C4-2B (cell line): ENCODE data around the gene GPR150.

Source experiments
- ZFX ChIP-seq: fragments of 450-650 bp; IDR thresholded peaks from 2 replicates; pipeline ENCODE4 v1.6.1; 2017
- TF ChIP-seq, protein P1 (sequence below): fragments of 450-650 bp; conservative IDR thresholded peaks from 2 replicates; pipeline ENCODE4 v1.5.1; 2017; ENCODE audit warnings: mild to moderate bottlenecking

DNA sequence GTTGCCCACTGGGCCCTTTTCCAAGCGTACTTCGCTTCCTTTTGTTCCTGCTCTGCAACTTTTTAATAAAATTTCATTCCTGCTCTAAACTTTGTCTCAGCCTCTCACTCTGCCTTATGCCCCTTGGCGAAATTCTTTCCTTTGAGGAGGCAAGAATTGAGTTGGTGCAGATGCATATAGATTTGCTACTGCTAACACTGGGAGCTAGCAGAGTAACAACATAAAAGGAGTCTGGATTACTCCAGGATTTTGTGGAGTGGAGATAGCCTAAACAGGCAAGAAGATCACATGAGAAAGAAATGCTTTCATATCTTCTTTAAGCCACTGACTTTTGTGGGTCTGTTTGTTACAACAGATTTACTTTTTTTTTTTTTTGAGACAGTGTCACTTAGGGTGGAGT lies 13.8 kb downstream of the GPR150 start:
- TF ChIP-seq, protein P1, sequence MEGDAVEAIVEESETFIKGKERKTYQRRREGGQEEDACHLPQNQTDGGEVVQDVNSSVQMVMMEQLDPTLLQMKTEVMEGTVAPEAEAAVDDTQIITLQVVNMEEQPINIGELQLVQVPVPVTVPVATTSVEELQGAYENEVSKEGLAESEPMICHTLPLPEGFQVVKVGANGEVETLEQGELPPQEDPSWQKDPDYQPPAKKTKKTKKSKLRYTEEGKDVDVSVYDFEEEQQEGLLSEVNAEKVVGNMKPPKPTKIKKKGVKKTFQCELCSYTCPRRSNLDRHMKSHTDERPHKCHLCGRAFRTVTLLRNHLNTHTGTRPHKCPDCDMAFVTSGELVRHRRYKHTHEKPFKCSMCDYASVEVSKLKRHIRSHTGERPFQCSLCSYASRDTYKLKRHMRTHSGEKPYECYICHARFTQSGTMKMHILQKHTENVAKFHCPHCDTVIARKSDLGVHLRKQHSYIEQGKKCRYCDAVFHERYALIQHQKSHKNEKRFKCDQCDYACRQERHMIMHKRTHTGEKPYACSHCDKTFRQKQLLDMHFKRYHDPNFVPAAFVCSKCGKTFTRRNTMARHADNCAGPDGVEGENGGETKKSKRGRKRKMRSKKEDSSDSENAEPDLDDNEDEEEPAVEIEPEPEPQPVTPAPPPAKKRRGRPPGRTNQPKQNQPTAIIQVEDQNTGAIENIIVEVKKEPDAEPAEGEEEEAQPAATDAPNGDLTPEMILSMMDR = no peak
- no peak for TF ChIP-seq ZFX
